Fibroblast of lung (primary cell): Measurements from ENCODE around the gene RBMX. TPM values are rescaled to one million over a fixed set of nuclear protein-coding genes. Genes with fewer than 3 reads are reported as not detected.
A peak's percentile ranks its signal among the peaks of the same experiment; 100 is the strongest.
"Not testable (repeated sequence)": the region's sequence is repeated elsewhere in the genome, so short reads cannot be mapped to it uniquely, and the experiment has no call there.

Experiments
- DNase-seq, 2 donors: peaks; one replicate each; pipeline versions ENCODE4 v3.0.0 to v3.0.0-alpha.2; 2010; ENCODE audit warnings: low read depth in 2 of 2
- H2AFZ ChIP-seq: 2 replicates; pipeline ENCODE4 v1.5.1; 2012; ENCODE audit warnings: low read length, control low read depth, inconsistent platforms
- H3K27ac ChIP-seq: 2 replicates; pipeline ENCODE4 v1.5.1; 2011; ENCODE audit warnings: low read length, control low read depth; ENCODE audit not compliant: insufficient read depth
- H3K27me3 ChIP-seq: 2 replicates; pipeline ENCODE4 v1.5.1; 2011; ENCODE audit warnings: mild to moderate bottlenecking, low read length; ENCODE audit not compliant: control insufficient read depth, insufficient read depth
- H3K36me3 ChIP-seq: 2 replicates; pipeline ENCODE4 v1.5.1; 2011; ENCODE audit warnings: low read length; ENCODE audit not compliant: control insufficient read depth, insufficient read depth
- H3K4me1 ChIP-seq: 2 replicates; pipeline ENCODE4 v1.5.1; 2011; ENCODE audit warnings: low read length; ENCODE audit not compliant: control insufficient read depth, insufficient read depth; ENCODE audit errors: extremely low read depth
- H3K4me2 ChIP-seq: 2 replicates; pipeline ENCODE4 v1.5.1; 2011; ENCODE audit warnings: low read length, control low read depth; ENCODE audit not compliant: insufficient read depth; ENCODE audit errors: extremely low read depth
- H3K4me3 ChIP-seq, 4 experiments: fragments of 200-600 bp in 1 of 4; sonication (generic) in 1 of 4; replicated peaks in 1 of 4; 2 replicates each; pipeline ENCODE4 v1.5.1; 2011 to 2016; ENCODE audit warnings: low read length in 4 of 4, low read depth in 3 of 4, mild to moderate bottlenecking in 3 of 4, control low read depth in 2 of 4, inconsistent platforms in 1 of 4, mixed read lengths in 1 of 4; ENCODE audit not compliant: insufficient read depth in 1 of 4; ENCODE audit errors: control extremely low read depth in 1 of 4
- H3K79me2 ChIP-seq: 2 replicates; pipeline ENCODE4 v1.5.1; 2012; ENCODE audit warnings: mild to moderate bottlenecking, low read length, inconsistent platforms; ENCODE audit not compliant: control insufficient read depth, insufficient read depth
- H3K9ac ChIP-seq: 2 replicates; pipeline ENCODE4 v1.5.1; 2011; ENCODE audit warnings: mild to moderate bottlenecking, low read length, control low read depth; ENCODE audit not compliant: insufficient read depth
- H3K9me3 ChIP-seq: 2 replicates; pipeline ENCODE4 v1.5.1; 2012; ENCODE audit warnings: low read depth, low read length; ENCODE audit not compliant: control insufficient read depth, insufficient read depth
- H4K20me1 ChIP-seq: 2 replicates; pipeline ENCODE4 v1.5.1; 2011; ENCODE audit warnings: low read length; ENCODE audit not compliant: control insufficient read depth, insufficient read depth; ENCODE audit errors: extremely low read depth
- EZH2 ChIP-seq: IDR thresholded peaks from 2 replicates; pipeline ENCODE4 v1.5.1; 2012; ENCODE audit warnings: low read length, control low read depth, mild to moderate bottlenecking; ENCODE audit errors: missing control alignments
- polyA plus RNA-seq, 2 donors: library from polyadenylated mRNA; depleted of rRNA in 1 of 2; stranded (reverse) in 1 of 2; unstranded in 1 of 2; fragments of >200 nt; gene quantifications; 2 replicates each; pipeline ENCODE4 v1.2.1, GENCODE V29; 2011 to 2012; ENCODE audit warnings: missing spikeins in 1 of 2
- total RNA-seq: library from RNA; depleted of rRNA; stranded (reverse); fragments of >200 nt; gene quantifications from 2 replicates; pipeline ENCODE4 v1.2.1, GENCODE V29; 2014
- TF ChIP-seq, protein P1 (sequence below), 2 donors: IDR thresholded peaks in 1 of 2; conservative IDR thresholded peaks in 1 of 2; 1 replicate in 1 of 2; 2 replicates in 1 of 2; pipeline ENCODE4 v1.5.1; 2011 to 2012; ENCODE audit warnings: low read length in 2 of 2, control low read depth in 1 of 2, inconsistent platforms in 1 of 2, low read depth in 1 of 2, mild to moderate bottlenecking in 1 of 2

RBMX gene
- total and polyA plus RNA-seq, 2 donors (not counting 1 experiment from before 2014, with no cell fraction given), result 139 to 159 TPM

DNA sequence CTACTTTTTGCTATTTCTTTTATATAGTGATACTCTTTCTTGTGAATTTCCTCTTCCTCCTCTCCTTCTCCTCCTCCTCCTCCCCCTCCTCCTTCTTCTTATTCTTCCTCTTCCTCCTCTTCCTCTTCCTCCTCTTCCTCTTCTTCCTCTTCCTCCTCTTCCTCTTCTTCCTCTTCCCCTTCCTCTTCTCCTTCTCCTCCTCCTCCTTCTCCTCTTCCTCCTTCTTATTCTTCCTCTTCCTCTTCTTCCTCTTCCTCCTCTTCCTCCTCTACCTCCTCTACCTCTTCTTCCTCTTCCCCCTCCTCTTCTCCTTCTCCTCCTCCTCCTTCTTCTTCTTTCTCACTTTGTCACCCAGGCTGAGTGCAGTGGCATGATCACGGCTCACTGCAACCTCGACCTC lies 36.3 kb upstream of the RBMX start:
- no peak for TF ChIP-seq EZH2
- TF ChIP-seq, protein P1, sequence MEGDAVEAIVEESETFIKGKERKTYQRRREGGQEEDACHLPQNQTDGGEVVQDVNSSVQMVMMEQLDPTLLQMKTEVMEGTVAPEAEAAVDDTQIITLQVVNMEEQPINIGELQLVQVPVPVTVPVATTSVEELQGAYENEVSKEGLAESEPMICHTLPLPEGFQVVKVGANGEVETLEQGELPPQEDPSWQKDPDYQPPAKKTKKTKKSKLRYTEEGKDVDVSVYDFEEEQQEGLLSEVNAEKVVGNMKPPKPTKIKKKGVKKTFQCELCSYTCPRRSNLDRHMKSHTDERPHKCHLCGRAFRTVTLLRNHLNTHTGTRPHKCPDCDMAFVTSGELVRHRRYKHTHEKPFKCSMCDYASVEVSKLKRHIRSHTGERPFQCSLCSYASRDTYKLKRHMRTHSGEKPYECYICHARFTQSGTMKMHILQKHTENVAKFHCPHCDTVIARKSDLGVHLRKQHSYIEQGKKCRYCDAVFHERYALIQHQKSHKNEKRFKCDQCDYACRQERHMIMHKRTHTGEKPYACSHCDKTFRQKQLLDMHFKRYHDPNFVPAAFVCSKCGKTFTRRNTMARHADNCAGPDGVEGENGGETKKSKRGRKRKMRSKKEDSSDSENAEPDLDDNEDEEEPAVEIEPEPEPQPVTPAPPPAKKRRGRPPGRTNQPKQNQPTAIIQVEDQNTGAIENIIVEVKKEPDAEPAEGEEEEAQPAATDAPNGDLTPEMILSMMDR (conservative IDR thresholded peaks at IDR 0.05 in 1 of 2, IDR thresholded peaks at IDR 0.05 in 1 of 2; ENCODE audit: low read depth in 1 of 2, low read length in 2 of 2), result no peak
- no peaks in the 10 kb centered on the region for H3K79me2 ChIP-seq
- H3K27ac ChIP-seq, result no peak overlapping the region
- H3K4me1 ChIP-seq, result no peaks in the 10 kb centered on the region
- no peaks in the 10 kb centered on the region for H4K20me1 ChIP-seq
- no peaks in the 10 kb centered on the region for H3K36me3 ChIP-seq
- no peak overlapping the region for H3K4me2 ChIP-seq
- no peaks in the 10 kb centered on the region for H3K9me3 ChIP-seq
- H3K4me3 ChIP-seq, result no peak overlapping the region
- no peaks in the 10 kb centered on the region for H3K27me3 ChIP-seq
- no peak for DNase-seq
- H2AFZ ChIP-seq, result no peak overlapping the region
- no peak overlapping the region for H3K9ac ChIP-seq

DNA sequence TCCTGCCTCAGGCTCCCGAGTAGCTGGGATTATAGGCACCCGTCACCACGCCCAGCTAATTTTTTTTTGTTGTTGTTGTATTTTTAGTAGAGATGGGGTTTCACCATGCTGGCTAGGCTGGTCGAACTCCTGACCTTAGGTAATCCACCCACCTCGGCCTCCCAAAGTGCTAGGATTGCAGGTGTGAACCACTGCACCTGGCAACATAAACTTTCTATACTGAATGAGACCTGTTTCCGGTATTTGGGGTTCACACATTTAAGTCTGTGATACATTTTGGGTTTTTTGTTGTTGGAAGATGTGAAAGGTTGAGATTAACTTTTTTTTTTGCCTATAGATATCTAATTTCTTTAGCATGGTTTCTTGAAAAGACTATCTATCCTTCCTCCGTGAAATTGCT lies 31.1 kb upstream of the RBMX start:
- H3K9ac ChIP-seq, H3K4me3 ChIP-seq, H3K4me2 ChIP-seq, H2AFZ ChIP-seq, H3K27ac ChIP-seq, H3K79me2 ChIP-seq, H4K20me1 ChIP-seq, H3K36me3 ChIP-seq, H3K27me3 ChIP-seq, H3K9me3 ChIP-seq, H3K4me1 ChIP-seq, DNase-seq: not testable (repeated sequence)

DNA sequence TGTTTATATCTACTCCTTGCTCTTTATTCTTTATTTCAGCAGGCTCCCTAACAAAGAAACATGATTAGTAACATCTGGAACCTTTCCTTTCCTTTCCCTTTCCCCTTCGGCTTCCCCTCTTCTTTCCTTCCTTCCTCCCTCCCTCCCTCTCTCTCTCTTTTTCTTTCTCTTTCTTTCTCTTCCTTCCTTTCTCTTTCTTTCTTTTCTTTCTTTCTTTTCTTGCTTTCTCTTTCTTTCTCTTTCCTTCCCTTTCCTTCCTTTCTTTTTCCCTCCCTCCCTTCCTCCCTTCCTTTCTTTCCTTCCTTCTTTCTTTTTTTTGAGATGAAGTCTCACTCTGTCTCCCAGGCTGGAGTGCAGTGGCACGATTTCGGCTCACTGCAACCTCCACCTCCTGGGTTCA lies 30.7 kb upstream of the RBMX start:
- Histone ChIP-seq H3K36me3 (no peaks in the 10 kb centered on the region), H3K4me3 (peak overlapping the region in 3 of 4 experiments; percentile 37 to 80 (median 67)), H3K4me2 (peak overlapping the region; percentile 79), H2AFZ (peak overlapping the region; percentile 9), H3K9me3 (no peaks in the 10 kb centered on the region), H3K9ac (no peak overlapping the region), H3K79me2 (no peaks in the 10 kb centered on the region), H3K4me1 (no peaks in the 10 kb centered on the region), H3K27ac (no peak overlapping the region), H3K27me3 (no peaks in the 10 kb centered on the region), H4K20me1 (no peaks in the 10 kb centered on the region)
- no peak for TF ChIP-seq EZH2
- TF ChIP-seq, protein P1 (conservative IDR thresholded peaks at IDR 0.05 in 1 of 2, IDR thresholded peaks at IDR 0.05 in 1 of 2; ENCODE audit: low read depth in 1 of 2, low read length in 2 of 2), result no peak
- DNase-seq, result no peak
